Neuron (in vitro differentiated cells): ENCODE results near the gene GPR142.

Experiments
- H2AFZ ChIP-seq: one replicate; pipeline ENCODE4 v1.6.1; 2013; ENCODE audit warnings: low read depth, mild to moderate bottlenecking, inconsistent platforms, low read length, moderate library complexity
- H3K27me3 ChIP-seq: one replicate; pipeline ENCODE4 v1.6.1; 2013; ENCODE audit warnings: low read length; ENCODE audit not compliant: insufficient read depth
- H3K36me3 ChIP-seq: one replicate; pipeline ENCODE4 v1.6.1; 2013; ENCODE audit warnings: low read length; ENCODE audit not compliant: insufficient read depth
- H3K4me1 ChIP-seq: one replicate; pipeline ENCODE4 v1.6.1; 2013; ENCODE audit warnings: low read length; ENCODE audit not compliant: insufficient read depth
- H3K4me3 ChIP-seq: 2 replicates; pipeline ENCODE4 v1.5.1; 2013; ENCODE audit warnings: mild to moderate bottlenecking, low read length, moderate library complexity
- H3K9me3 ChIP-seq: one replicate; pipeline ENCODE4 v1.6.1; 2013; ENCODE audit warnings: low read length

Gene GPR142

DNA sequence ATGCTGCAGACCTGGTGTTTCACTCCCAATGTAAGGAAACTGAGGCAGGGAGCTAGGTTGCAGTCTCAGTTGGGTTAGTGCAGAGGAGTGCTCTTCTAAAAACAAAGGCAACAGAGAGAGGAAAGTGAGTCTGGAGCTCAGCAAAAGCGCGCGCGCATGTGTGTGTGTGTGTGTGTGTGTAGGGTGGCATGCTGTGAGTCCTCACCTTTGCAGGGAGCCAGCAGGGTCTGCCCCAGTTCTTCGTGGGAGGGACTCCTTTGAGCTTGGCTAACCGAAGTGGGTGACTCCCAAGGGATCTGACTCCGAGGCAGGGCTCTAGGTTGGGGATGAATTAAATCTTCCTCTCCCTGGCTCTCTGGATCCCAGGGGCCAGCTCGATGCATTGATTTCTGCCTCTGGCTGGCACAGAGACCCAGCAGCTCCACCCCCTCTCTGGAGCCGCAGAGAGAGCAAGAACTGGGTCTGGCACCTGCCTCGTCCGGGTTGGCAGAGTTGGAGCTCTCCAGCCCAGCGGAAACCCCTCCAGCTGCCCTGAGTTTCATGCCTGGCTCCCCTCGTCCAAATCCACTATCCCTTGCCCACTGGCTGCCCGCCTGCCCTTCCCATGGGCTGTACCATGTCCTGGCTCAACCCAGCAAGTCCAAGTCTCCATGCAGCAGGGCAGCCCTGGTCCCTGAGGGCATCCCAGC, 4.4 kb upstream of the GPR142 start:
- Histone ChIP-seq H3K9me3 (no peaks in the 10 kb centered on the region), H3K4me3 (no peak overlapping the region), H3K27me3 (no peaks in the 10 kb centered on the region), H2AFZ (no peak overlapping the region), H3K36me3 (no peaks in the 10 kb centered on the region), H3K4me1 (peaks cover 26% of the 10 kb centered on the region)

DNA sequence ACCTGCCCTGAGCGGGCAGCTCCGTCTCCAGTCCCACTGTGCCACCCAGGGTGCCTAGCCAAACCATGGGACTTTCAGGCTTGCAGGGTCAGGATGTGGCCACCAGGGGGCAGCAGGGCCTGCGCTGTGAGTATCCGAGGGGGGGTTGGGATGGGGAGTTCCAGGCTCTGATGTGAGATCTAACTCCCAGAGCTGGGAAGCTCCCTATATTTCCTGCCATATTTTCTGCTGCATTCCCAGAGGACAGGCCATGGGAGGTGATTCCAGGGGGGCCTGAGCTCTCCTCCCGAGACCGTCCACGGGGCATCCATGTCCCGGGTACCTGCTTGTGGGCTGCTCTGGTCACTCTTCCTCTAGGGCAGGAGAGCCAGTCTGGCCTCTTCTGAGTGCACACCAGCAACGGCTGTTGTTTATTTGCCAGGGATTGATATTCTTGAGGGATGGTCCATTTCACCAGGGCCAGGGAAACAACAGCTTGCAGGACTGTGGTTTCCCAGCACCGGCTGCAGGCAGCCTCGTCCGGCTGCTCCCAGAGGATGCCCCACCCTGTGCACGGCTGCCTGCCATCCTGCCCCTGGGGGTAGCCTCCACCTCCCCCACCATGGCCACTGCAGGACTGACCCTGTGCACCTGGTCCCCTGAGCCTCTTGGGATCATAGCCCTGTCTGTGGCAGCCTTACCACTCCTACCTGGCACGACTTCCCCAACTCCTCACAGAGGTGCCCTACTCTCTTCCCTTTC, 1.2 kb downstream of the GPR142 start:
- H2AFZ ChIP-seq = no peak overlapping the region
- no peaks in the 10 kb centered on the region for H3K9me3 ChIP-seq
- H3K36me3 ChIP-seq = no peaks in the 10 kb centered on the region
- no peak overlapping the region for H3K4me3 ChIP-seq
- no peaks in the 10 kb centered on the region for H3K27me3 ChIP-seq
- peaks cover 3% of the 10 kb centered on the region for H3K4me1 ChIP-seq

- Histone ChIP-seq H3K4me3 (no peak overlapping the region), H3K36me3 (no peaks in the 10 kb centered on the region), H3K9me3 (no peaks in the 10 kb centered on the region), H3K27me3 (no peaks in the 10 kb centered on the region), H3K4me1 (peaks cover 3% of the 10 kb centered on the region), H2AFZ (no peak overlapping the region)
Observed at GRCh38 chr17:74369221-74369620, 1.9 kb downstream of the GPR142 start.

DNA sequence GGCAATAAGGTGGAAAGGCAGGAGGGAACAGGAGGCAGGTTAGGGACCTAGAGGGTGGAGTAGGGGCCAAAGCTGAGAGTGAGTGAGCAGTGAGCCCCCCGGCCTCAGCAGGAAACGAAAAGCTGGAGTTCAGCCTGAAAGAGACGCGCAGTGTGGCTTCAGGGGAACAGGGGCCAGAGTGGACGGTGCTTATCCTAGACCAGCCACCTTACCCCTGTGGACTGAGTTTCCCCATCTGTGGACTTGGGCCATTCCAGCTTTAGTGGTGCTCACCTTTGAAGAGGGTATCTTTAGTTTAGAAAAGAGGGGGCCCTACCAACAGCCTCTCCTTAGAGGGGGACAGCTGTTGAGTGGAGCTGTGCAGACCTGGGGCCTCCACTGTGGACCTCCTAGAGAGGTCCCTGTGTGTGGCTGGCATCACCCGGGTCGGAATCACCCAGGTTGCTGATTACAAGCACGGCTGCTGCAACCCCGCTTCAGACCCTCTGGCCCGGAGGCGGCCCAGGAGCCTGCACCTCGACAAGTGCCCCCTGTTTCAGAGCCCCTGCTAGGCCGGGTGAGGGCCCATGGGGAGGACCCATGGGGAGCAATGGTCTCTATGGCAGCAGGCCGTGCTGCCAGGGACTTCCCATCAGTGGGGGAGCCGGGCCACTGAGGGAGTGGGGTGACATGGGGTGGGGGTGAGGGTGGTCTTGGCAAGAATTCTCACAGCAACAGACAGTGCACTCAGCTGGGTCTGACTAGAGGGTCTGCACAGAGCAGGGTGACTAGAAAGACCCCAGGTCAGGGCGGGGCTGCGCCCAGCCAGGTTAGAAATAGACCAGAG, 2.6 kb downstream of the GPR142 start:
- Histone ChIP-seq H3K36me3 (no peaks in the 10 kb centered on the region), H3K27me3 (no peaks in the 10 kb centered on the region), H3K4me3 (no peak overlapping the region)

DNA sequence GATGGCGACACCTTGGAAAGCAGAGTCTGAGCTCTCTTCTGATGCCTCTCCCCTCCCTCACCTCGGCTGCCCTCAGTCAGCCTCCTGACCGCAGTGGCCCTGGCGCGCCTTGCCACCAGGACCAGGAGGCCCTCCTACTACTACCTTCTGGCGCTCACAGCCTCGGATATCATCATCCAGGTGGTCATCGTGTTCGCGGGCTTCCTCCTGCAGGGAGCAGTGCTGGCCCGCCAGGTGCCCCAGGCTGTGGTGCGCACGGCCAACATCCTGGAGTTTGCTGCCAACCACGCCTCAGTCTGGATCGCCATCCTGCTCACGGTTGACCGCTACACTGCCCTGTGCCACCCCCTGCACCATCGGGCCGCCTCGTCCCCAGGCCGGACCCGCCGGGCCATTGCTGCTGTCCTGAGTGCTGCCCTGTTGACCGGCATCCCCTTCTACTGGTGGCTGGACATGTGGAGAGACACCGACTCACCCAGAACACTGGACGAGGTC, 4.4 kb downstream of the GPR142 start:
- no peak overlapping the region for H3K4me3 ChIP-seq
- H3K27me3 ChIP-seq = no peaks in the 10 kb centered on the region
- no peak overlapping the region for H2AFZ ChIP-seq
- peaks cover 3% of the 10 kb centered on the region for H3K4me1 ChIP-seq
- no peaks in the 10 kb centered on the region for H3K9me3 ChIP-seq
- H3K36me3 ChIP-seq = no peaks in the 10 kb centered on the region

More for the DNA sequence above, 2.6 kb downstream of the GPR142 start:
- Histone ChIP-seq H2AFZ (no peak overlapping the region), H3K9me3 (no peaks in the 10 kb centered on the region), H3K4me1 (peaks cover 3% of the 10 kb centered on the region)

DNA sequence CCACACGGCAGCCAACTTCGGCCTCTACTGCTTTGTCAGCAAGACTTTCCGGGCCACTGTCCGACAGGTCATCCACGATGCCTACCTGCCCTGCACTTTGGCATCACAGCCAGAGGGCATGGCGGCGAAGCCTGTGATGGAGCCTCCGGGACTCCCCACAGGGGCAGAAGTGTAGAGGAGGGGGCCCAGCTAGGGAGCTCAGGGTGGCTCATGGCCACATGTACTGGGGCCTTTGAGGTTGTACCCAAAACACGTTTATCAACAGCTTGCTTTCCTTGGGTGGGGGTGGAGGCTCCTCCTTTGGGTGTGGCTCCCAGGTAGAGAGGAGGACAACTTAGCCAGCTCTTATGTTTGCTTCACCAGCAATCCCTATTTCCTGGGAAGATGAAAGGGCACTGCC, 5.1 kb downstream of the GPR142 start:
- Histone ChIP-seq H2AFZ (no peak overlapping the region), H3K36me3 (no peaks in the 10 kb centered on the region), H3K4me3 (no peak overlapping the region), H3K27me3 (no peaks in the 10 kb centered on the region), H3K4me1 (peaks cover 3% of the 10 kb centered on the region), H3K9me3 (no peaks in the 10 kb centered on the region)

DNA sequence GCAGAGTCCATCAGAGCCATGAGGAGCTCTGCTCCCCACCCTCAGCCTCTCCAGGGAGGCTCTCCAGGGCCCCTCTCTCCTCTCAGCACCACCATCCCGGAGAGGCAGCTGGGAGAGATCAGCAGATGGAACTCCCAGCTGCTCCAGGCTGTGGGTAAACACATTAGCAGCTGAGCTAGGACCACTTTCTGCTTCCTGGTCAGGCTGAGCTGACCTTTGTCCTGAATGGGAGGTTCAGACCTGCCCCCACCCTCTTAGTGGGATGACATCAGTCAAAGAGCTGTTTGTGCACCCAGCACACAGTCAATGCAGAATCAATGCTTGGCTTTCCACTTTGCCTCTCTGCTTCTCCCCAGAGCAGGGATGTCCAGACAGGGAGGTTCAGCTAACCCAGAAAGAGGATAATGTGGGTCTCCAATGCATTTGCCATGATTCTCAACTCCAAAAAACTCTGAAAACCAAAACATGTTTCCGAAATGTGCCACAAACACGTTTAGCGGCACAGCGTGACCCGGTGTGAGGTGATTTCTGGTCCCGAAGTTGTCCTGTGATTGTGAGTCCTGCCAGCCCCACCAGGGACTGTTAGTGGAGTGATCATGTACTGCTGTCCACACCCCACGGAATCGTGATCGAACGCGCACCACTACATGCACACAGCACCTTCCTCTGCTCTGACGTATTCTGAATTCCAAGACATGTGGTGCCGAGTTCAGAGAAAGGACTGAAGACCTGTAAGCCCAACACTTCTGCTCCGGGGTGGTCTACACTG, 6.7 kb downstream of the GPR142 start:
- Histone ChIP-seq H3K4me1 (no peaks in the 10 kb centered on the region), H2AFZ (no peak overlapping the region), H3K36me3 (no peaks in the 10 kb centered on the region), H3K4me3 (no peak overlapping the region), H3K27me3 (no peaks in the 10 kb centered on the region), H3K9me3 (no peaks in the 10 kb centered on the region)

DNA sequence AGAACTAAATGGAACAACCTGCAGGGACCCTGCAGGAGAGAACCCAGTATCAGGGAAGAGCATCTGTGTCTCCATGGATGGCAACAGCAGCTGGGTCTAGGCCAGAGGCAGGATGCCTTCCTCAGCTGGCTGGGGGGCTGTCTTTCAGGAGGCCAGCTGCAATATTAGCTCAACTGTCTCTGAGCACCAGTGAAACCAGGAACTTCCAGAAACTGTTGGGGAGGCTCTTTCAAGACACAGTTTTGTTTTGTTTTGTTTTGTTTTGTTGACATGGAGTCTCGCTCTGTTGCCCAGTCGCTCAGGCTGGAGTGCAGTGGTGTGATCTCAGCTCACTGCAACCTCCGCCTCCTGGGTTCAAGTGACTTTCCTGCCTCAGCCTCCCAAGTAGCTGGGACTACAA, 7.6 kb downstream of the GPR142 start:
- no peaks in the 10 kb centered on the region for H3K9me3 ChIP-seq
- H2AFZ ChIP-seq = no peak overlapping the region
- H3K4me1 ChIP-seq = peaks cover 2% of the 10 kb centered on the region
- H3K36me3 ChIP-seq = no peaks in the 10 kb centered on the region
- no peaks in the 10 kb centered on the region for H3K27me3 ChIP-seq
- H3K4me3 ChIP-seq = no peak overlapping the region

- no peak overlapping the region for H3K4me3 ChIP-seq
- no peaks in the 10 kb centered on the region for H3K9me3 ChIP-seq
- H3K36me3 ChIP-seq = no peaks in the 10 kb centered on the region
Observed at GRCh38 chr17:74379495-74380085, 12.3 kb downstream of the GPR142 start.

GRCh38 chr17:74380086-74380958, 13.0 kb downstream of the GPR142 start:
- Histone ChIP-seq H3K4me1 (peaks cover 2% of the 10 kb centered on the region), H2AFZ (no peak overlapping the region), H3K27me3 (no peaks in the 10 kb centered on the region), H3K9me3 (no peaks in the 10 kb centered on the region), H3K4me3 (no peak overlapping the region), H3K36me3 (no peaks in the 10 kb centered on the region)

More at GRCh38 chr17:74379495-74380085, 12.3 kb downstream of the GPR142 start:
- Histone ChIP-seq H2AFZ (no peak overlapping the region), H3K4me1 (peaks cover 2% of the 10 kb centered on the region), H3K27me3 (no peaks in the 10 kb centered on the region)

GRCh38 chr17:74380959-74381808, 13.9 kb downstream of the GPR142 start:
- Histone ChIP-seq H3K4me1 (peaks cover 2% of the 10 kb centered on the region), H3K9me3 (no peaks in the 10 kb centered on the region), H2AFZ (no peak overlapping the region), H3K4me3 (no peak overlapping the region), H3K36me3 (no peaks in the 10 kb centered on the region), H3K27me3 (no peaks in the 10 kb centered on the region)
